ENCODE measurements around the gene CCBE1. TPM values are rescaled to one million over a fixed set of nuclear protein-coding genes. Genes with fewer than 3 reads are reported as not detected.

Gene CCBE1
- total and polyA plus RNA-seq, 12 donors: 4.8 to 56.8 (median 26.4) TPM

DNA sequence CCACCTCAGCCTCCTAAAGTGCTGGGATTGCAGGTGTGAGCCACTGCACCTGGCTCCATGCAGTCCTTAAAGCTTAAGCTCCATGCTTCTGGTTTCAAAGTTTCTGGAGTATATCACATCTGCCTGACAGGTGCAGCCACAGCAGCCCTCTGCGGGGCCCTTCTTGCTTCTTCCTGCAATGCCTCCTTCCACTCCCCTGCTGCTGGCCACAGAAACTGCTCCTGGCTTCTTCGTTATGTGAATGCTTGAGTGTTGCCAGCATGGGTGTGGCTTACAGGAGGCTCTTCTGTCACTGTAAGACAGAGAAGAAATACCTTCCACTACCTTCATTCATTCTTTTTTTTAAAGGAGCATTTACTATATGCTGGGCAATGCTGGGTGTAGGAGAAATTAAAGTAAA lies 10.1 kb upstream of the CCBE1 start:
- no peak for DNase-seq
- Histone ChIP-seq H3K4me1 (replicated peaks in 1 of 2) (peaks cover 0 to 3% of the 10 kb centered on the region in 2 donors), H3K36me3 (replicated peaks in 1 of 2) (no peaks in the 10 kb centered on the region), H3K4me3 (no peak overlapping the region), H3K27ac (no peak overlapping the region), H3K27me3 (no peaks in the 10 kb centered on the region), H3K9me3 (replicated peaks in 1 of 3) (no peaks in the 10 kb centered on the region)
- intact Hi-C loops (cut with DNase I): loop anchor here (10.0 kb wide), 2 partner anchors 67 to 243 kb away; no protein-coding TSS in a partner anchor
- TF ChIP-seq, protein P1, sequence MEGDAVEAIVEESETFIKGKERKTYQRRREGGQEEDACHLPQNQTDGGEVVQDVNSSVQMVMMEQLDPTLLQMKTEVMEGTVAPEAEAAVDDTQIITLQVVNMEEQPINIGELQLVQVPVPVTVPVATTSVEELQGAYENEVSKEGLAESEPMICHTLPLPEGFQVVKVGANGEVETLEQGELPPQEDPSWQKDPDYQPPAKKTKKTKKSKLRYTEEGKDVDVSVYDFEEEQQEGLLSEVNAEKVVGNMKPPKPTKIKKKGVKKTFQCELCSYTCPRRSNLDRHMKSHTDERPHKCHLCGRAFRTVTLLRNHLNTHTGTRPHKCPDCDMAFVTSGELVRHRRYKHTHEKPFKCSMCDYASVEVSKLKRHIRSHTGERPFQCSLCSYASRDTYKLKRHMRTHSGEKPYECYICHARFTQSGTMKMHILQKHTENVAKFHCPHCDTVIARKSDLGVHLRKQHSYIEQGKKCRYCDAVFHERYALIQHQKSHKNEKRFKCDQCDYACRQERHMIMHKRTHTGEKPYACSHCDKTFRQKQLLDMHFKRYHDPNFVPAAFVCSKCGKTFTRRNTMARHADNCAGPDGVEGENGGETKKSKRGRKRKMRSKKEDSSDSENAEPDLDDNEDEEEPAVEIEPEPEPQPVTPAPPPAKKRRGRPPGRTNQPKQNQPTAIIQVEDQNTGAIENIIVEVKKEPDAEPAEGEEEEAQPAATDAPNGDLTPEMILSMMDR (IDR thresholded peaks at IDR 0.05): no peak
- TF ChIP-seq POLR2A (IDR thresholded peaks at IDR 0.05): no peak
- WGBS, 4 donors: 57 to 76% (median 68%) methylated on average over 2 of the region's 2 CpGs

DNA sequence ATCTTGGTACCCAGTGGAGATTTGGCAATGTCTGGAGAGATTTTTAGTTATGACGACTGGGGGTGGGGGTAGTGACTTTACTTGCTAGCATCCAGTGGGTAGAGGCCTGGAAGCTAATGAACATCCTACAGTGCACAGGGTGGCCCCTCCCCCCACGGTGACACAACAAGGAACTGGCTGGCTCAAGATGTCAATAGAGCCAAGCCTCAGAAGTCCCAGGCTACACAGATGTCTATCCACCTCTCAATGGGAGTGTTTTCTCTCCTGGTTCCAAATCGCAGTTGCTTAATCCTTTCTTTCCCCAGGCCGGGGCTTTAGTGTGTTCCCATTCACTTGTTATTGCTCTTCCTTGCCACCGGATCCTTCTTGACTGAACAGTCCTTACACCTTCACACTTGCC lies 9.3 kb upstream of the CCBE1 start:
- Histone ChIP-seq H3K4me3 (no peak overlapping the region), H3K27ac (no peak overlapping the region), H3K36me3 (replicated peaks in 1 of 2) (no peaks in the 10 kb centered on the region), H3K9me3 (replicated peaks in 1 of 3) (no peaks in the 10 kb centered on the region), H3K27me3 (no peaks in the 10 kb centered on the region), H3K4me1 (replicated peaks in 1 of 2) (peaks cover 0 to 3% of the 10 kb centered on the region in 2 donors)
- intact Hi-C loops (cut with DNase I): loop anchor here (10.0 kb wide), 2 partner anchors 68 to 242 kb away; no protein-coding TSS in a partner anchor
- no peak for DNase-seq
- WGBS, 4 donors: 73 to 86% (median 78%) methylated on average over 4 to 5 of the region's 5 CpGs
- TF ChIP-seq, protein P1 (IDR thresholded peaks at IDR 0.05): no peak
- TF ChIP-seq POLR2A (IDR thresholded peaks at IDR 0.05): no peak

DNA sequence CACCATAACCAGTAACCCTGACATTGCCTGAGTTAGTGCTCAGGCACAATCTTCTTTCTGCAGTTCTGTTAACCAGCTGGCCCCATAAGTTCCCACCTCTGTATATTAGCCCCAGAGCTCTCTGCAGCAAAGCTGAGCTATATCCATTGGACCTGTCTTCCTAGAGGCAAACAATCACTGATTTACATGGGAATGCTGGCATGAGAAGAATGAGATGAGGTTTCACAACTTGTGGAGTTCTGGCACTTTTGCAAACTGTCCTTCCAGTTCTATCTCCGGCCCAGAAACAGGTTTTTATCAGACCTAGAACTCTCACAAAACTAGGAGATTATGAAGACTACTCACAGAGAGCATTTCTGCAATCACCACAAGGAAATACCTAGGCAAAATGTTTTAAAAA lies 7.9 kb upstream of the CCBE1 start:
- DNase-seq: peak in 3 of 7 donors; percentile 34 to 48 (median 35)
- no peaks in the 10 kb centered on the region for H3K9me3 ChIP-seq (replicated peaks in 1 of 3)
- no peaks in the 10 kb centered on the region for H3K36me3 ChIP-seq (replicated peaks in 1 of 2)
- 24 to 59% (median 34%) methylated on average over 1 of the region's 1 CpG for whole genome bisulfite sequencing, 4 donors
- H3K4me3 ChIP-seq: no peak overlapping the region
- intact Hi-C loops (cut with DNase I): loop anchor here (10.0 kb wide), 2 partner anchors 70 to 240 kb away; no protein-coding TSS in a partner anchor
- H3K27ac ChIP-seq: no peak overlapping the region
- no peak for TF ChIP-seq POLR2A (IDR thresholded peaks at IDR 0.05)
- TF ChIP-seq, protein P1 (IDR thresholded peaks at IDR 0.05): no peak
- H3K27me3 ChIP-seq: no peaks in the 10 kb centered on the region
- H3K4me1 ChIP-seq (replicated peaks in 1 of 2): peaks cover 3 to 5% of the 10 kb centered on the region in 2 donors

DNA sequence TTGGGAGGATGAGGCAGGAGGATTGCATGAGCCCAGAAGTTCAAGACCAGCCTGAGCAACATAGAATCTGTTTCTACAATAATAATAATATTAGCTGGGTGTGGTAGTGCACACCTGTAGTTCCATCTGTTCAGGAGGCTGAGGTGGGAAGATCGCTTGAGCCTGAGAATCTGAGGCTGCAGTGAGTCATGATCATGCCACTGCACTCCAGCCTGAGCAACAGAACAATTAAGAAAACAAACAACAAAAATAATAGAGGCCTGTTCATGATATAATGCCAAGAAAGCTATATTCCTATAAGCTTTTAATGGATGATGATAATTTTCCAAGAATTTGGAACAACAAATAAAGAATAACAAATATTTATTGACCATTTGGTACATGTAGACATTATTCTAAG lies 6.9 kb upstream of the CCBE1 start:
- H3K27ac ChIP-seq: no peak overlapping the region
- no peaks in the 10 kb centered on the region for H3K9me3 ChIP-seq (replicated peaks in 1 of 3)
- no peaks in the 10 kb centered on the region for H3K27me3 ChIP-seq
- intact Hi-C loops (cut with DNase I): loop anchor here (10.0 kb wide), 2 partner anchors 71 to 239 kb away; no protein-coding TSS in a partner anchor
- peaks cover 9 to 11% of the 10 kb centered on the region in 2 donors for H3K4me1 ChIP-seq (replicated peaks in 1 of 2)
- no peak overlapping the region for H3K4me3 ChIP-seq
- H3K36me3 ChIP-seq (replicated peaks in 1 of 2): no peaks in the 10 kb centered on the region
- TF ChIP-seq, protein P1 (IDR thresholded peaks at IDR 0.05): no peak
- no peak for TF ChIP-seq POLR2A (IDR thresholded peaks at IDR 0.05)
- no peak for DNase-seq
- 79 to 94% (median 88%) methylated on average over 1 of the region's 1 CpG for WGBS, 4 donors

Data from adrenal gland (tissue), 12 donors.